Inferior parietal cortex (tissue), 1 donor: ENCODE data around the gene NEB.
"Not testable (repeated sequence)": the region's sequence is repeated elsewhere in the genome, so short reads cannot be mapped to it uniquely, and the experiment has no call there.

ENCODE experiments used
- DNase-seq: peaks from one replicate; pipeline ENCODE4 v3.0.0-alpha.2; 2016; ENCODE audit errors: extremely low spot score

The NEB gene

DNA sequence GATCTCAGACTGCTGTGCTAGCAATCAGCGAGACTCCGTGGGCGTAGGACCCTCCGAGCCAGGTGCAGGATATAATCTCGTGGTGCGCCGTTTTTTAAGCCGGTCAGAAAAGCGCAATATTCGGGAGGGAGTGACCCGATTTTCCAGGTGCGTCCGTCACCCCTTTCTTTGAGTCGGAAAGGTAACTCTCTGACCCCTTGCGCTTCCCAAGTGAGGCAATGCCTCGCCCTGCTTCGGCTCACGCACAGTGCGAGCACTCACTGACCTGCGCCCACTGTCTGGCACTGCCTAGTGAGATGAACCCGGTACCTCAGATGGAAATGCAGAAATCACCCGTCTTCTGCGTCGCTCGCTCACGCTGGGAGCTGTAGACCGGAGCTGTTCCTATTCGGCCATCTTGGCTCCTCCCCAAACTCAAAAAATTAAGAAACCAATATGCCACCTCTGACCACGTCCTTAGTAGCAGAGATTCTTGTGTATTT, 29.8 kb downstream of the NEB start:
- not testable (repeated sequence) for DNase-seq

DNA sequence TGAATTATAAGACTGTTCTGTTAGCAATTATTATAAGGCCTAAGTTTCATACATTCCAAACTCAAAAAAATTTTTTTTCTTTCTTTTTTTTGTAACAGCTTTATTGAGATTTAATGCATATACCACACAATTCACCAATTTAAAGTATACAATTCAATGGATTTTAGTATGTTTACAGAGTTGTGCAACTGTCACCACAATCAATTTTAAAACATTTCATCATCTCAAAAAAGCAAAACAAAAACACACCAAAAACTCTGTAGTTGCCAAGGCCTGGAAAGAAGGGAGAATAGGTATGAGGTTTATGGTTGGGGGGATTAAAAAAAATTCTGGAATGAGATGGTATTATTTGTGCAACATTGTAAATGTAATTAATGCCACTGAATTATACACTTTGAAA, 36.1 kb downstream of the NEB start:
- not testable (repeated sequence) for DNase-seq

DNA sequence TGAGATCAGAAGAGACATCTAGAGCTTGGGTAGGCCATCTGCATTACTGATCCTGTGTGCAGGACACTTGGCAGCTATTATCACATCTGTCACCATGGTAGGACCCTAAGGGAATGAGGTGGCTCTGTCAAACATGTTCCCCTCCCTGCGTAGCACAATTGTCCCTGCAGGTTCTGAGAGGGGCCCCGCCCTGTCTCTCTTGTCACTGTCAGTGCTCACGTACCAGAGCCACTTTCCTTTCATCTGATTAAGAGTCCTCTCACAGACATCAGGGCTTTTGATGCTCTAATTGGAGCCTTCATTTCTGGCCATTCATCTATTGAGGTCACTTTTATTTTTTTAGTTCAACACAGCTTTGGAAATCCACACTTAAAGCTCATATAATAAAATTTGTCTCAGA, 38.5 kb downstream of the NEB start:
- no peak for DNase-seq

DNA sequence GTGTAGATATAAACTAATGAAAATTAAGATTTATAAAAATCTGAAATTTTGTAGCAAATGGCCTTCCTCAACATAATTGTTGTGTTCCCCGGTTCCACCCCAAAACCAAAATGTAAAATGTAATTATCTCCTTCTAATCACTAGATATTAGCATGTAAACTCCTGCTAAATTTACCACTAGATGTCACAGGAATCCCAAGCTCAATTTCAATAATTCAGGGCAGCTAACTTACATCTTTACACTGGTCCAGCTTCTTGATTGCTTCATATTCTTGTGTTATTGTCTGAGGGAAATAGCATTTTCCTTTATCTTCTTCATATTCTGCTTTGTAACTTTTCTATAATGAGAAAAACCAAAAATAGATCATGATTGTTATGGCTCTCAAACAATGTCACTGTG, 42.6 kb downstream of the NEB start:
- no peak for DNase-seq

DNA sequence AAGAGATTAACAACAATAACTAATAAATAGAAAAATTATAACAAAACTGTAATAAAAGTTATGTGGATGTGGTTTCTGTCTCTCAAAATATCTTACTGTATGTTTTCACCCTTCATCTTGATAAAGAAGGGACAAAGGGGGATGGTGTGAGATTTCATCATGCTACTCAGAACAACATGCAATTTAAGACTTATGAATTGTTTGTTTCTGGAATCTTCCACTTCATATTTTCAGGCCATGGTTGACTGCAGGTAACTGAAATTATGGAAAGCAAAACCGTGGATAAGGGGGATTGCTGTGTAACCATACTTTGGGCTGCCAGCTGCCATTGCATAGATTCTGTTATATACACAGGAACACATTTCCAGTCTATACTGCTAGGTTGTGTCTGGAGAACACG, 45.6 kb downstream of the NEB start:
- no peak for DNase-seq

DNA sequence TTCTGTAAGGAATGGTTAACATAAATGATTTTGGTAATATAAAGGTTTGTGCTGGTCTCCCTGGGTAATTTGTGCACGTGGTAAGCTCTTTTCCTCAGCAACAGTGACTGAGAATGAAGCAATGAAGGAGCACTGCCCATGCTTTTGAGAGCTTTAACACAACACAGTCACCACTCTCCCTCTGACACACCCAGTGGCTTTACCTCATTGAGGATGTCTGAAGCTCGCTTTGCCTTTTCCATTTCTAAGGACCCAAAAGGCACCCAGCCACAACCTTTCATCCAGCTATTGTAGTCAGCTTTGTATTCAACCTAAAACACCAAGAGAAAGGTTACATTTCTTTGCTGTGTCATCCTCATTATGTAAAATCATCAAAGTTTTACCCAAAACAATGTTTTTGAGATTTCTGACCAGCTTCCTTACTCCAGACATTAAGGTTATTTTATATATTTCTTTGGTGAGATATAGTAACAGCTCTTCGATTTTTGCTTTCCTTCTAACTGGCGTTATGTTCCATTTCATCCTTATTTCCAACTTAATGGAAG, 51.7 kb downstream of the NEB start:
- DNase-seq, result no peak

DNA sequence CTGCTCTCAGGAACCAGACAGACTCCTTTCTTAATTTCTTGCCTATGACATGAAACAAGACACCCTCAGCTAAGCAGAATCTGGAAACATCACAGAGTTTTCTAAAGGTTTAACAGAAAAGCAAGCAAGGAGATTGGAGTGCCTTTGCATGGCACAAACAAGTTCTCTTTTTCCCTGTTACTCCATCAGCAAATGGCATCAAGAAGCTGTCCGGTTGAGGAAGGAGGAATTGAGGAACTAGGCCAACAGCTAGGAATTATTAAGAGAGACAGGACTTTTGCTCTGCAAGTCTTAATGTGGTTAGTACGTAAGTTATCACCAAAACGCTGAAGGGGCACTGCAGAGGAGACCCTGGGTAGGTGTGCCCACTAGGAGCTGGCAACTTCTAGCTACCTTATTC, 53.2 kb downstream of the NEB start:
- DNase-seq, result no peak

DNA sequence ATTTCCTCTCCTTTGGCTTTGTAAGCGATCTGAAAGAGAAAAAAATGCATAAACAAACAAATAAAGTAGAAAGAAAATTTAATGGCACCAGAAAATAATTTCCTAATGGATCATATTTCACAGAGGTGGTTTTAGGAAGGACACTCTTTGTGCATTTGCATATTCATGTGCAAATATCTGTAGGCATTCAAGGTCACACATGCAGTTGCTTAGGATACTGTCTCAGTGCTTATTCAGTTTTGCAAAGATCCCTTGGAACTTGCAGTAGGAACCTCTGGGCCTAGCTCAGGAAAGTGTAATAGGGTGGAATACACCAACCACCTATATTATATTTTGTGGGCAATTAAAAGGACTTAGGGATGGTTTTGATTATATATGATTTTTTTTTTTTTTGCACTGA, 54.3 kb downstream of the NEB start:
- DNase-seq, result no peak

DNA sequence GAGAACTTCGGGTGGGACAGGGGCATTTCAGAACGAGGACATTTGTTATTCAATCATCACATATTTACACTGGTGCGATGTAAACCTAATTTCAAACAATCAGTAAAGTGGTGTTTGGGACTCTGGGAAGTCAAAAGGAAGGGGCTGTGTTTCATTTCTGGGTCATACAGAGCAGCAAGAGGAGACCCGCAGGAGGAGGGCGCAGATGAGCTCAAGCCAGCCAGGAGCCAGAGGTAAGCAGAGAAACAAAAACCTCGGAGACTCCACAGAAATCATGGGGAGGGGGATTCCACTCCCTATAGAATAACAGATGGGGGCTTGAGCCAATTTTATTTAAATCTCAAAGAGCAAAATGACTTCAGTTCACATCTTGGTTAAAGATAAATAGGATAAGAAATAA, 55.4 kb downstream of the NEB start:
- DNase-seq, result no peak

DNA sequence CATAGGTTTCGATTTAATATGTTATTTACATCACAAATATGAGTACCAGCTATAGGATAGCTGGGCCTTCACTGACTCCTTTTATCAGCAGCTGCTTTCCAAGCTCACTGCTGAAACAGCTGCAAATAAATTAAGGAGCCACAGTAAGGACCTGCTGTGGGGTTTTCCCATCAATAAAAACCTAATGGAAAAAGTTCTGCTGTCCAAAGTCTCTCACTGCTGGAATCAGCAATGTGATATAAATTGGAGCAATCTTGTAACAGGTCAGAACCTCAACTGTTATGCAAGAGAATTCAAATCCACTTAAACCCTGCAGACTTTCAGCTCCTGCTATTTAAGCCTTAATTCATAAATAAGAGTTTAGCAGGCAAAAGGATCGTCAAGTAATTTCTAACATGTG, 61.3 kb downstream of the NEB start:
- no peak for DNase-seq

DNA sequence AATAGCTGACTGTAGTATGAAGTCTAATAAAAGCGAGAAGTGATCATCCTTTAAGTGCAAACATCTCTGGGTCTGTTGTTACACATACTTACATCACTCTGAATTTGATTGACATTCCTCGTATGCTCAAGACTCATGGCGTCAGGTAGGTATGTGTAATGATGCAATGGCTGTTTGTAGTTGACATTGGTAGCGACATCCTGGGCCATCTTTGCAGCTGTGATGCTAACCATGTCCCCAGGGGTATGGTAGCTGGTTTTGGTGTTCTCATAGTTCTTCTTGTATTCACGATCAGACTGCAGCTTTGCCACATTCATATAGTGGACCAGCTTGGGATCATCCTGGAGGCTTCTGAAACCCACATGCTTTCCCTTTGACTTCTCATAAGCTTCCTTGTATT, 62.0 kb downstream of the NEB start:
- DNase-seq, result no peak

DNA sequence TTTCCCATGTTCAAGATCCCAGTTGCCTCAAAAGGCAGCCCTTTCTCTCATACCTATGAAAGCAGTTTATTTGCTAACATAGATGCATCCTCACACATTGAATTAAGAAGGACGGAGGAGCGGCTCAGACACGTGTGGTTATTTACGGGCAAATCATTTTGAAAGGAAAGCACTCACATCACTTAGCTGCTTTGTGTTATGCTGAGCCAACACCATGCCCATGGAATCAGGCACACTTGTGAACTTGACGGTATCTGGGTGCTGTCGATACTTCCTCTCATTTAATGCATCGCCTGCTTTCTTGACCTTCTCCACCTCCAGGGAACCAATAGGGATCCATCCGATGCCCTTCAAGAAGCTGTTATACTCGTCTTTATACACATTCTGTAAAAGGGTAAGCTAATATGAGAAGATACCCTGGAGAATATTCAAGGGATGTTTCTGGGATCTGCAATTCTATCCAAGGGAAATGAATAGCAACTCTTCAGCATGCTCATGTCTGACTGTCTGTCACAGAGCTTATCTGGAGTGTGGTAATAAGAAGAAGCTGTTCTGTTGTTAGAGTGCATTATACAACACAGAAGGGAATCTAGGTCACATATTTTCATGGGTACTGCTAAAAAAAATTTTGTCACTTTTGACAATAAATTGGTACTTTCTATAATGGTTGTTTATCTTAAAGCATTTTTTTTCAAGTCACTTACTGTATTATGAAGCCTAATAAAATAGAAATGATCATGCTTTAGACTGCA, 63.3 kb downstream of the NEB start:
- peak; percentile 27 for DNase-seq

DNA sequence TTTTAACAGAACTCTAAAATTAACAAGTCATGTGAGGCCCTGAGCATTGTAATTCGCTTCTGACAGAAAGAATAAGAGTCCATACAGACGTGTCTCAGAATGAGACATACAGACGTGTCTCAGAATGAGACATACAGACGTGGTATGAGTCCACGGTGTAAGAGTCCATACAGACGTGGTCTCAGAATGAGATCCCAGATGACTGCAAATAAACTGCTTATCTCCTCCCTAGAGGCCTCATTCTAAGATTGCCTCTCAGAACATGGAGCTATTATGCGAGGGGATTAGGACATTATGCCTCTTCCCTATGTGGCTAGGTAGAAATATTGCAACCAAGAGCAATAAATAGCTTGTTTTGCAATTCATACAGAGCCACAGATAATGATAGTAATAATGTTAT, 63.9 kb downstream of the NEB start:
- DNase-seq, result peak; percentile 30

DNA sequence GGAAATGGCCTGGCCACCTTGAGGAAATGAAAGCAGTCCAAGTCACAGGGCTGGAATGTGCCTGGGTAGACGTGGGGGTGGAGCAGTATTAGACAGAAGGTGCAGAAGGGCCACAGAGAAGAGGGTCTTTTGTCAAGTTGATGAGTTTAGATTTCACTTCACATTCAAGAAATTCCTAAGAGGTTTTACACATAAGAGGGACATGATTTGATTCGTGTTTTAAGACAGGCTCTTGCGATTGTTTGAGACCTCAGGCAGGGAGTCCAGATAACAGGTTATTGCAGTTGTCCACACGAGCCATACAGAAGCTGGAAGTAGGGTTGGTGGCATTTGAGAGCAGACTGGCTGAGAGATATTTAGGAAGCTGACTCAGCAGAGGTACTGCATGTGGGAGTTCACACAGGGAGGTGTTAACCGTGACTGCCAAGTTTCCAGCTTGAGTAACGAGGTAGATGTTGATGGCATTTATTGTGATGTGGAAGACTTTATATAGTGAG, 64.6 kb downstream of the NEB start:
- peak; percentile 70 for DNase-seq

DNA sequence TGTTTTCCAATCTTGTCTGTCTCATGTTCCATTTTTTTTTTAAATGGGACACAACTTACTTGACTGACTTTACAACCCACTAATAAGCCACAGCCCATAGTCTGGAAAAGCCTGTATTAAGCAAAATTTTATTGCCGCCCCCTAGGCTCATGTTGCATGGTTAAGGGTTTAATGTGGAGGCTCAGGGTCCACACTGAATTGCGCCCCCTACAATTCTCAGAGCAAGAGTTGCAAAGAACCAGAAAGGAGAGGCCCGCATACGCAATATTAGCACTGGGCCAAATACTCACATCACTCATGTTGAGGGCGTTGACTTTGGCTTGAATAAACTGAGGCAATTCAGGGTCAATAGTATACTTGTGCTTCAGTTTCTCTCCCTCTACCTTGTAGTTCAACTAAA, 65.5 kb downstream of the NEB start:
- DNase-seq, result no peak

DNA sequence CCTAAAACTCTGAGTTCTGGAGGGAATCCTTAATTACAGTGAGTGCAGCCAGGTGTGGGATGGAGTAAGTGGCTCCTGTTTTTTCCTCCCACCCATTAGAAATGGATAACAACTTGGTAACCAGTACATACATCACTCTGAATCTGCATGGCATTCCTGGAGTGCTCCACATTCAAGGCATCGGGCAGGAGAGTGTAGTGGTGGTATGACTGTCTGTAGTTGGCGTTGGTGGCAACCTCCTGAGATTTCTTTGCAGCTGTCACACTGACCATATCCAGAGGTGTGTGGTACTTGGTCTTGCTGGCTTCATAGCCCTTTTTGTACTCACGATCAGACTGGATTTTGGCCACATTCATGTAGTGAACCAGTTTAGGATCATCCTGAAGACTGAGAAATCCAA, 68.3 kb downstream of the NEB start:
- no peak for DNase-seq

DNA sequence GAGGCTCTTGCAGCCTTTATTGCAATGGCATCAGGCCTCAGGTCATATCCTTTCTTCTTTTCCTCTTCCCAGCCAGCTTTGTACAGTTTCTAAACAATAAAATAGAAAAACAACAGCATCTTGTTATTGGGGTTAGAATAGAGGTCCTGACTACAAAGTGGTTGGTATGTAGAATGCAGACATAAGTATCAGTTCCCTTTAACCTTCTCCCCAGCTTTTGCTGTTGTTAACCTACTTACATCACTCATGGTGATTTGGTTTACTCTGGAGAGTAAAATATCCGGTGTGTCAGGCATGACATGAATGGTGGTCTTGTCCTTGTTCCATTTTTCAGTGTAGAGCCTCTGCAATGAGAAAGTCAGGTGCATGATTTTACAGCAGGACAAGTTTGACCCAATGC, 69.8 kb downstream of the NEB start:
- no peak for DNase-seq

DNA sequence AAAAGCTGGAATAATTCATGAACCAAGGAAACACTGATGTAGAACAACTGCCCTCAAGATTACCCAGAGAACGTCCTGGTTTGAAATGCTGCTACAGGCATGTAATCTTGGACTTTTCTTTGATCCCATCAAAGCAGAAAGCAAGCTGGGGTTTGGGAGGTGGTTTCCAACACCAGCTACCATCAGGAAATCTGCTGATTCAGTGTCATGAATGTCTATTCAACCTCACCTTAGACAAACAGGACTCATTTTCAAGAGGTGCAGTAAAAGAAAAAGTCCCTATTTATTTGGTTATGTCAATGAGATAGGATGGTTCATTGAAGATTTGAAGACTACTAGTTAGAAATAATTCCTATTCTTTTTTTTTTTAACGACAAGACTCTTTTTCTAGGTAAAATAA, 72.7 kb downstream of the NEB start:
- DNase-seq, result no peak

DNA sequence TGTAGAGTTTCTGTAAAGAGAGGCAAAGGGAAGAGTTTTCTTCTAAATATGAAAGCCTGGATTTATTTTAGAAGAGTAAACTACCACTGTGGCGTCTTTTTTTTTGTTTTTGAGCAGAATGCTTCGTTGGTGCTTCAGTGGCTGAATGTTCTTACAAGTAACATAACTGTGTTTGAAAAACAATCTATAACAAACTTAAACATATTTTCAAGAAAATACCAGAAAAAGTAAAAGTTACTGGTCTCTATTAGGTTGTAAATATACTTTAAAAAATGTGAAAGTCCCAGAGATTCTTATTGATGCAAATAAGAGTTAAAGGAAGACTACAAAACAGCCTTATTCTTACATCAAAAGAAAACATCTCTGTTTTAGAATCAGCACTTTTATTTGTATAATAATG, 76.2 kb downstream of the NEB start:
- DNase-seq, result no peak

DNA sequence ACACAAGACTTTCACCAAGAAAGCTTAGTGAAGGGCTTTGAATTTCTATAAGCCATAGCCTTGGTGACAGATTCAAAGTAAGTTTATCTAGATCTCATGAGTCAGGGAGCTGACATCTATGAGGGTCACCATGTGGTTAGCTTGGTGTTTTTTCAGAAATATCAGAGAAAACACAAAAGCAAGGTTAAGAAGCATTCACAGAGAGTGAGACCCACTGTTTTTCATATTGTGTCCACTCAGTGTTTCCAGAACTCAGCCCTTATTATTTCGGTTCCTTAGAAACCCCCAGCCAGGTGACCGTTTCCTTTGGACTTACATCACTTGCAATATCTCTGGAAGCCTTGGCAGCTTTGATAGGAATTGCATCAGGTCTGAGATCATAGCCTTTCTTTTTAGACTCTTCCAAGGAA, 76.6 kb downstream of the NEB start:
- DNase-seq, result no peak

DNA sequence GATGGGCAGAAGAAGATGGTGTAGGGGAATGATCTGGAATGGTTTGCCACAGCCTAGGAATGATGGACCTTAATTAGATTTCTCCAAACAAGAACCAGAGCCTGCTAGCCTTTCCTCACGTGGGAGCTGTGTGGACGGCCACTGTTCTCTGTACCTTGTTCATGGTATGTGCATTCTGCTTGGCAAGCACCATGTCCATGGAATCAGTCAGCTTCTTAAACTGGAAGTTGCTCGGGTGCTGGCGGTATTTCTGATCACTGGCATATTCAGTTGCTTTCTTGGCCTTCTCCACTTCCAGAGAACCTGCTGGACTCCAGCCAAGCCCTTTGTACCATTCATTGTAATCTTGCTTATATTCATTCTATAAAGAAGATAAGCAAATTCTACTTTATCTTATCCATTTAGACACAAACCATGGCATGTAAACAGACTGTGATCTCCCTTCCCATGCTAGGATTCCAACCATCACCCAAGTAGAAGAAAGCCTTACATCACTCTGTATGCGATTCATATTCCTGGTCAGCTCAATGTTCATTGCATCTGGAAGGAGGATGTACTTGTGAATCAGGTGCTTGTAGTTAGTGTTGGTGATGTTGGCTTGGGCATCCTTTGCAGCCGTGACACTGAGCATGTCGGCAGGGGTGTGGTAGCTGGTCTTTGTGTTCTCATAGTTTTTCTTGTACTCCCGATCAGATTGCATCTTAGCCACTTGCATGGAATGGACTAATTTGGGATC, 78.4 kb downstream of the NEB start:
- no peak for DNase-seq

DNA sequence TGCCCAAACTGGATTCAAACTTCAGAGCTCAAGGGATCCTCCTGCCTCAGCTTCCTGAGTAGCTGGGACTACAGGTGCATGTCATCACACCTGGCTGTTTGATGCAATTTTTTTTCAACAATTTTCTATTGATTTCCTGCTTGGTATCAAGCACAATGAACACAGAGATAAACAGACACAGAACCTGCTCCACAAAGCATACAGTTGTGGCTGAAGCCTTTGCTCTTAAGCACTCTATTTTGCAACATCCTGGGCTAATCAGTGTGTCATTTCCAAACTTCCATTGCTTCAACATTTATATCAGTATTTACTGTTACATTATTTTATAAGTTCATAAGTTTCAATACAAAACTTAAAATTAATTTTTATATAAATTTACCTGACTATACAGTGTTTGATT, 79.4 kb downstream of the NEB start:
- no peak for DNase-seq

DNA sequence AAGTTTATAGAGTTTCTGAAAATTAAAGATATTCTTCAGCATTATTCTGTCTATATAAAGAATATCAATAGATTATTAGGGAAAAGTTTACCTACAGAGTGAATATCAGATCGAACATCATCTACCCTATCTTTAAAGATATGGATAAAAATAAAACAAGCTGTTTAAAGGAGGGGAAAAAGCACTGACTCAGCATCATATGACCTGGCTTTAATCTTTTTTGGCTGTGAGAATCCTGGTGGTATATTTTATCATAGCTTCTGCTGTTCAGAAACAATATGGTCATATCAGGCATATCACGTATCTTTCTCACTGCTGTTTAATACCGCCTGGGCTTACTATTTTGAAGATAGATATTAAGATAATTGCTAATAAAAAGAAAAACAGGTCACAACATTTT, 80.2 kb downstream of the NEB start:
- no peak for DNase-seq
